Measurements from ENCODE around the gene MAGEE1.

The MAGEE1 gene
- 0 to 0.27 (median 0.06) reads per million in 18 experiments for total RNA-seq

GRCh38 chrX:76427560-76428242 is at the start of gene MAGEE1:
Gene MAGEE1 (plus strand): TSS chrX:76427710. CDS start chrX:76427931, 221 bp downstream.
- DNase-seq: peak; percentile 47 to 65

DNA sequence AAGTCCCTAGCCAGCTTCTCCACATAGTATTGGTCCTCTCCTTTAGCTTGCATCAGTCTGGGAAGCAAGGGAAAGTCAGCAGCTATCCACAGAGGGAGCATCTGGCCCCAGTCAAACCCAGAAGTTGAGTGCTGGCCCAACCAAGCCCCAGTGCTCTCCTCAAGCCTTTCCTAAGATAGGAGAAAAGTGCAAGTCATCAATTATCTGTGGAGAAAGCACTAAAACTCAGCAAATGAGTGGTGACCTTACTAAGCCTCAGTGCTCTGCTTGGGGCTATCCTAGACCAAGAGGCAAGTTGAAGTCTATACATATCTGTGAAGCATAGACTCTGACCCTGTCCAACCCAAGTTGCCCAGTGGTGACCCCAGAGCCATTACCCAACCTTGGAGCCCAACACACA is 28.5 kb upstream of the MAGEE1 start:
- no peak for DNase-seq

- no peak for DNase-seq
These were observed 19.7 kb upstream of the MAGEE1 start for GRCh38 chrX:76407795-76408194.

- DNase-seq: no peak
These were observed 7.3 kb upstream of the MAGEE1 start for GRCh38 chrX:76420237-76420636.

GRCh38 chrX:76428243-76429130 is 977 bp downstream of the MAGEE1 start:
- DNase-seq: no peak

DNA sequence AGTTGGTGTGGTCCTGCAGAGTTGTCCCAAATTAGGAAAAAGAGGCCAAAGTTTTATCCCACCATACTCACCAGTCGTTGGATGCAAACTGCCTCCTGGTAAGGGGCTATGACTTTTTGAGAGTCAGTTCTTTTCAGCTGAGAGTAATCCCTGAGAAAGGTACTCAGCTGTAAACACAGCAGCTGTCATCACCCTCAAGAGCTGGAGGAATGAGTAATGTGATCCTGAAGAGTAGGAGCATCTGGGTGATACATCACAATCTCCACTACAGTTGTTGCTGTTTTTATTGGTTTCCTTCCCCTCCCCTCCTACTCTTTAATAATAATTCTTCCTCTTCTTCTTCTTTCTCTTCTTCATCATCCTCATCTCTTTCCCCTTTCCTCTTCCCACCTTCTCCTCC is 5.7 kb downstream of the MAGEE1 start:
- DNase-seq: no peak

DNA sequence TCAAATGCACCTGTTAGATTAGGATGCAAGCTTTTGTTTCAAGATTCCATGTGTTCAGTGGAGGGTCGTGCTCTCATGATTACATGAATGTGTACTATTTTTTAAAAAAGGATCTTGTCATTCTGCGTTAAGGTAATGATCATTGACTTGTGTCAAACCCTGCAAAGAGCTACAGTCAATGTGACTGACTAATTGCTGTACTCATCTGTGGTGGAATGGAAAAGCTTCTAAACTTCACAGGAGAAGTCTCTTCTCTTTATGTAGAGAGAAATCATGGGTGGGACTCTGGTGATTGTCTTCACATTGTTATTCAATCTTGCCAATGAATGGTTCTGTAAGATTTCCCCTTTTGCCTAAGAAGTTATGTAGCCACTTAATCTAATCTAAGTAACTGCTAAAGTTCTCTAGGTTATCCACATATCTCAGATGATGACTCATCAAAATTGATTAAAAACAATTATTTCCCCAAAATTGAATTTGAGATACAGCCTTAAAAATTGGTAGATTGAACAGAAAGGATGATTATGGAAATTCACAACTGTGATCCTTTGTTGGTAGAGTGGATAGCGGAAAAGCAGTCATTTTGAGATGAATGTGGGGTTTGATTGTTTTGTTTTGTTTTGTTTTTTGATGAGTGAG is 6.7 kb downstream of the MAGEE1 start:
- DNase-seq: no peak

- DNase-seq: no peak
These were observed 11.7 kb downstream of the MAGEE1 start for GRCh38 chrX:76439188-76439587.

GRCh38 chrX:76453737-76454406 is 26.4 kb downstream of the MAGEE1 start:
- no peak for DNase-seq

DNA sequence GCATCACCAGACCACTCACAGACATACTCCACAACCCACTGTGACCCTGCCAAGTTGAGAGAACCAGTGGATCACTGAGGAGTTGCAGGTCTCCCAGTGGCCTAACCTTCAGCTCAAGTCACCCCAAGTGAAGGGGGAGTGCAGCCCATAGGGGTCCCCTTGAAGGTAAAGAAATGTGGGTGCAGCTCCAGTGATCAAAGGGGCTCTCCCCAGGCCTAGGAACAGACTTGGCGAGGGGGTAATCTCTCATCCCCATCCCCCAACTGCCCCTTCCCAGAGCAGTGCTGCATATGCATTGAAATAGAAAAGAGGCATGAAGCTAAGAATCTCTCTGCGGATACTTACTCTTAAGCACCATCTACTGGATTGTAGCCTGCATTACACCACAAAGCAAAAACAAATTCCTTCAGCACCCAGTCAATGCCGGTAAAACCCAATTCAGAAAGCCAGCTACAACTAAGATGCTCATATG is 27.0 kb downstream of the MAGEE1 start:
- DNase-seq: peak; percentile 7 to 9

- no peak for DNase-seq
These were observed 49.8 kb downstream of the MAGEE1 start for GRCh38 chrX:76477353-76477752.
